ENCODE results near the gene MDM2.

The MDM2 gene

DNA sequence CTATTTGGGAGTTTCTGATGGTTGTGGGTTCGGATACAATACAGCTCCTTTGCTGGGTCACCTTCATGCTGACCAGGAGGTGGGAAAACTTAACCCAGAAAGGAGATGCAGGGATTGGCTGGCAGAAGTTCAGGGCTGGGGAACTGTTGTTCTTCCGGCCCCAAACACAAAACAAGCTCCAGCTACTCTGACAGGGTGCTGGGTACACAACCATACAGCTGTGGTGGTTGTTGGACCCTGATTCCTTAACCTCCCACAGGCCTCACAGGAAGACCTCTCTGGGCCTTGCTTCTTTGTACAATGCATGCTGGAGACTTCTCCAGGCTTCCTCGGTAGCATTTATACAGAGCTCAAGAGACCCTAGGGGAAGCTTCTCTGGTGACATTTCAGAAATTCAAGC, 77.4 kb downstream of the MDM2 start:
- peaks cover 6% of the 10 kb centered on the region for H3K4me1 Mint-ChIP-seq
- DNase-seq (ENCODE audit: low spot score in 2 of 2) (no peak), ATAC-seq (ENCODE audit: low read depth) (no peak)
- H3K27ac Mint-ChIP-seq = no peak overlapping the region
- H3K36me3 Mint-ChIP-seq = peaks cover 2% of the 10 kb centered on the region
- no peak overlapping the region for H3K4me3 Mint-ChIP-seq
- peaks cover 2% of the 10 kb centered on the region for H3K27me3 Mint-ChIP-seq
- no peaks in the 10 kb centered on the region for H3K9me3 Mint-ChIP-seq

DNA sequence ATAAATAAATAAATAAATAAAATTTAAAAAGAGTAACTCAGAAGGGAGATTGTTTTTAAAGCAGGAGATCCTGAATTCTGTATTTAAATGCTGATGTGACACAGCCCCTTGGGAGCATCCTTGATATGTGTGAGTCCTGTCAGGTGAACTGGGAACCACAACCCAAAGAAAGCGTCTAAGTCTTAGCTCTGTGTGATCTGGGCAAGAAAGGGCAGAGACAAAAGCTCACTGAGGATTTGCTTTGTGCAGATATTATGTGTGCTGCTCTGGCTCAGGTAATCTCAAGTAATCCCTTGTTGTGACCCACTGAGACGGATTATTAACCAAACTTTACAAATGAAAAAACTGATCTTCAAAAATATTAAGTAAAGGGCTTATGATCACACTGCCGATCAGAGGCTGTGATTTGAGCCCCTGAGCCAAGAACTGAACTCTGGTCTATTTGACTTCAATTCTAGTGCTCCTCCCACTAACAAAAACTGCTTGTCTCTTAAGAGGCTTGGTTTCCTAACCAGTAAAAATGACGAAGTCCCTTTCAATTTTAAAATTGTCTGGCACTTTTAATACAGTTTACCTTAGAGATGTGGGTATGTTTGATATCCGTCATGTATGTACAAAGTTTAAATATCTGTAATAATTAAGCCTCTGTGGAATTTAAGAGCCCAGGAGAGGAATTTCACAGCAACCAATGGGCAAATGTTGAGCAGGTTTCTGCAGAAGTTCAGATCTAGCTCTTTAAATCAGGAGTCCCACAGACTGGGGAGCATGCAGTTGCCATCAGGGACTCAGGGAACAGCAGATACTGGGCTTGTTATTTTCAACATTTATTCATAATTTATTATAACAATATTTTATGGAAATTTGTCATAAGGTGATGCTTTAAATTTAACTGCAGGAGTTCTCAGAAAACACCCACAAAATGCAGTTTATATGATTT, 78.9 kb downstream of the MDM2 start:
- Mint-ChIP-seq H3K4me1 (peaks cover 9% of the 10 kb centered on the region), H3K27me3 (peaks cover 2% of the 10 kb centered on the region), H3K4me3 (no peak overlapping the region), H3K9me3 (no peaks in the 10 kb centered on the region), H3K27ac (no peak overlapping the region), H3K36me3 (peaks cover 2% of the 10 kb centered on the region)
- DNase-seq (ENCODE audit: low spot score in 2 of 2) = no peak
- no peak for ATAC-seq (ENCODE audit: low read depth)

DNA sequence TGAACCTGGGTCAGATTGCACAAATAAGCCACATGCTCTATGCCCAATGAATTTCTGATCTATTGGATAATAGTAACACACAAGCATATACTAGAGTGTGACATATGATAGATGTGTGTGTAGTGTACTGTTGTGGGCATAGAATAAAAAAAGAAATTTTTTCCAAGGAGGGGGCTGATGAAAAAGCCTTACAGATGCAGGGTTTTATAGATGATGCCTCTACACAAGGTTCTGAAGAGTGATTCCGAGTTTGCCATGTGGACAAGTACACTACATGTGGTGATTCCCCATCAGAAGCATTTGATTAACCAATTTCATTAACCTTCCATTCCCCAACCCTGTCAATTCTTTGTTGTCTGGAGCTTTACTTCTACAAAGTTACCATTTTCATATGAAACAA, 79.7 kb downstream of the MDM2 start:
- Mint-ChIP-seq H3K4me3 (no peak overlapping the region), H3K4me1 (peaks cover 9% of the 10 kb centered on the region)

GRCh38 chr12:68888243-68888642, 80.3 kb downstream of the MDM2 start:
- Mint-ChIP-seq H3K36me3 (no peaks in the 10 kb centered on the region), H3K4me3 (no peak overlapping the region), H3K27ac (peak overlapping the region; percentile 26), H3K9me3 (no peaks in the 10 kb centered on the region), H3K27me3 (no peaks in the 10 kb centered on the region), H3K4me1 (peaks cover 11% of the 10 kb centered on the region)
- ATAC-seq (ENCODE audit: low read depth) (no peak), DNase-seq (ENCODE audit: low spot score in 2 of 2) (no peak)

More for the DNA sequence above, 79.7 kb downstream of the MDM2 start:
- Mint-ChIP-seq H3K9me3 (no peaks in the 10 kb centered on the region), H3K27ac (no peak overlapping the region), H3K36me3 (no peaks in the 10 kb centered on the region), H3K27me3 (no peaks in the 10 kb centered on the region)
- DNase-seq (ENCODE audit: low spot score in 2 of 2) (no peak), ATAC-seq (ENCODE audit: low read depth) (no peak)

DNA sequence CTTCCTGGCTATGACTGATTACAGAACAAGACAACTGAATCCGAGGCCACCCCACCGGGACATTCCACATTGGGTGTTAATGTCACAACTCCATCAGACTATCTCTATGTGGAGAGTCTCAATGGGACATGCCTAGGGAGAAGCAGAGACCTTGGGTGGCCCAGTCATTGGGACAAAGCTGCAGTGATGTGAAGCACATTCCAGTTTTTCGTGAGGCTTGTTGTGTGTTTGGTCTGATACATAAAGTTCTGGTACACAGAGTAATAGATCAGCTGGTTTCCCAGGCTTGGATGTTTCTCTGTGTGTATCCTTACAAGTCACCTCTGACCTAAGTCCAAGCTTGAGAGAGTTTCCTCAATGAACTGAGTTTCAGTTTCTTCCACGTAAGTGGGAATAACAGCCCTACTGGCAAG, 82.7 kb downstream of the MDM2 start:
- ATAC-seq (ENCODE audit: low read depth) (no peak), DNase-seq (ENCODE audit: low spot score in 2 of 2) (no peak)
- H3K4me1 Mint-ChIP-seq = peaks cover 15% of the 10 kb centered on the region
- no peaks in the 10 kb centered on the region for H3K27me3 Mint-ChIP-seq
- H3K9me3 Mint-ChIP-seq = no peaks in the 10 kb centered on the region
- H3K36me3 Mint-ChIP-seq = no peaks in the 10 kb centered on the region
- peak overlapping the region; percentile 3 for H3K27ac Mint-ChIP-seq
- no peak overlapping the region for H3K4me3 Mint-ChIP-seq

DNA sequence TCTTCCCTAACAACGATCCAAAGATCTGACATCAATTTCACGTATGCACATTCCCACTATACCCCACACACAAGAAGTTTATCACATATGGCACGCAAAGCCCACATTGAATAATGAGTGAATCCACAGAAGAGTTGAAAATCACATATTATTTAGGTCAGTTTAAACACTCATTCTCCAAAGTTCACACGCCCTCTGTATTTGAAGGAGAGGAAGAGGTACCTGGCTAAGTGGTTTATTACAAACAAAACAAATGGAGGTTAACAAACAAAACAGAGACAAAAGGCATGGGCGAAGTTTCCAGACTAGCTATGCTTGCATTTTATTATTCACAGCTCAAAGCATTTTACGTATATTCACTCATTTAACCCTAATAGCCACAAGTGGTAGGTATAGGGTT, 83.2 kb downstream of the MDM2 start:
- peak overlapping the region; percentile 3 for H3K27ac Mint-ChIP-seq
- ATAC-seq (ENCODE audit: low read depth) (no peak), DNase-seq (ENCODE audit: low spot score in 2 of 2) (no peak)
- no peaks in the 10 kb centered on the region for H3K27me3 Mint-ChIP-seq
- no peaks in the 10 kb centered on the region for H3K9me3 Mint-ChIP-seq
- peaks cover 19% of the 10 kb centered on the region for H3K4me1 Mint-ChIP-seq
- H3K36me3 Mint-ChIP-seq = no peaks in the 10 kb centered on the region
- H3K4me3 Mint-ChIP-seq = no peak overlapping the region

GRCh38 chr12:68893201-68893600, 85.2 kb downstream of the MDM2 start:
- peaks cover 29% of the 10 kb centered on the region for H3K4me1 Mint-ChIP-seq
- DNase-seq (ENCODE audit: low spot score in 2 of 2) (no peak), ATAC-seq (ENCODE audit: low read depth) (no peak)
- H3K27ac Mint-ChIP-seq = no peak overlapping the region
- no peaks in the 10 kb centered on the region for H3K36me3 Mint-ChIP-seq
- H3K27me3 Mint-ChIP-seq = no peaks in the 10 kb centered on the region
- H3K9me3 Mint-ChIP-seq = no peaks in the 10 kb centered on the region
- no peak overlapping the region for H3K4me3 Mint-ChIP-seq

DNA sequence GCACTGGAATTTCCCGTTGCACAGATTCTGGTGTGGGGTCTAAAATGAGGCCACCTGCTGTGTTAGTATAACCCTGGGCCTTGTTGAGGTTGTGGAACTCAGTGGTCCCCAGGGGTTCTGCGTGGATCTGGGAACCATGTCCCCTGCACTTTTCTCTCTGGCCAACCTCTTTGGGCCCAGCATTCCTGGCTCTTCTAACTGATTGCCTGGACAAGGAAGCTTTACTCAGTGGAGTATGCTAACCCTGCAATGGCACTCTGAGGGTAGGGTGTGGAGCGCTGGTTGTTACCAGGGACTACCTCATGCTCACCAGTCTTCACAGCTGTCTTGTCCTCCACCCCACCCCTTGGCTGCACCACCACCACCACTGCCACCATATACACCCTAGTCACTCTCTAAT, 85.8 kb downstream of the MDM2 start:
- Mint-ChIP-seq H3K36me3 (no peaks in the 10 kb centered on the region), H3K9me3 (no peaks in the 10 kb centered on the region), H3K4me1 (peaks cover 29% of the 10 kb centered on the region), H3K4me3 (no peak overlapping the region), H3K27ac (no peak overlapping the region), H3K27me3 (no peaks in the 10 kb centered on the region)
- ATAC-seq (ENCODE audit: low read depth) = no peak
- no peak for DNase-seq (ENCODE audit: low spot score in 2 of 2)

DNA sequence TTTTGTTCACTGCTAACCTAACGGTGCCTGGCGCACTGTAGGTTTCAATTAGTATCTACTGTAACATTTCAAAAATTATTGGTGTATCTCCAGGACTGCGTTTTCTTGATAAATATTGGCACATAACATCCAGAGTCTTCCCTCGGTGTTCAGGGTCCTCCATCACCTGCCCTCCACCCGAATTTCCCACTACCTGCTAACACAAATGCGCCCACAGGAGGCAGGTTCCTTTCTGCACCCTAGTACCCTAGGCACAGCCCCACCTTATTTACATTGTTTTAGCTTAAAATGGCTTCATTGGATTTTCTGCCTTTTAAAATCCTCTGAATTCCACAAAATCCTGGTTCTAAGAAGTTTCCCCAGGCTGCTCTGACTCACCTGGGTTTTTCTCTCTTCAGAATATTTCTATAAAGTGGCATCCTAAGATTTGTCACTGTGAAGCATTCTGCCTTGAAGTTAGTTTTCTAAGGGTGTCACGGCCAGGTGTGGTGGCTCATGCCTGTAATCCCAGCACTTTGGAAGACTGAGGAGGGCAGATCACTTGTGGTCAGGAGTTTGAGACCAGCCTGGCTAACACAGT, 86.4 kb downstream of the MDM2 start:
- ATAC-seq (ENCODE audit: low read depth) (no peak), DNase-seq (ENCODE audit: low spot score in 2 of 2) (no peak)
- H3K9me3 Mint-ChIP-seq = no peaks in the 10 kb centered on the region
- no peaks in the 10 kb centered on the region for H3K27me3 Mint-ChIP-seq
- H3K27ac Mint-ChIP-seq = no peak overlapping the region
- H3K4me3 Mint-ChIP-seq = no peak overlapping the region
- H3K36me3 Mint-ChIP-seq = no peaks in the 10 kb centered on the region
- H3K4me1 Mint-ChIP-seq = peaks cover 28% of the 10 kb centered on the region

DNA sequence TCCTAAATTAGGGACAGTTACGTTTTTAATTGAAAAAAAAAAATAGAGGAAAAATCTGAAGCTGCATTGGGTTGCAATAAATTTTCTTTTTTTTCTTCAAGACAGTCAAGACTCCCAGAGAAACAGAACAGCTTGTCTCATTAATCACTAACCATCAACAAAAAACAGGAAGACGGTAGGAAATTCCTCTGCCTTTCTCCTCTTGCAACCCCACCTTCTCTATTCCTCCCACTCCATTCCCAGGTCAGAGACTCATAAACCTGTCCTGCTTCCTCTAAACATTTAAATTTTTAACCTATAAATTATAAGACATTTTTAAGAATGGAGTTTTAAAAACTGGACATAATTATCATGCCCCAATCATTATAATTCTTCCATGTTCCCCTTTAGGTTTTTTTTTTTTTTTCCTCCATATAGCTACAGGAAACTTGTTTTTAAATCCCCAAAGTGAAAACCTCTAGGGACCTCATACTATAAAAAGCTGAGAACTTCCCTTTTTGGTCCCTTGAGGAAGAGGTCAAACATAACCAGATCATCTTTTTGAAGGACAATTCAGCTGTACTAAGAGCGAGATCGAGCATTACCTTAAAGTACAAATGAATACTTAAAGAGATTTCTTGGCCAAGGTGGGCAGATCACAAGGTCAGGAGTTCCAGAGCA, 89.0 kb downstream of the MDM2 start:
- no peaks in the 10 kb centered on the region for H3K27me3 Mint-ChIP-seq
- ATAC-seq (ENCODE audit: low read depth) (peak; percentile 79), DNase-seq (ENCODE audit: low spot score in 2 of 2) (no peak)
- H3K4me1 Mint-ChIP-seq = peaks cover 31% of the 10 kb centered on the region
- peak overlapping the region; percentile 71 for H3K4me3 Mint-ChIP-seq
- H3K27ac Mint-ChIP-seq = peak overlapping the region; percentile 70
- no peaks in the 10 kb centered on the region for H3K36me3 Mint-ChIP-seq
- H3K9me3 Mint-ChIP-seq = no peaks in the 10 kb centered on the region

DNA sequence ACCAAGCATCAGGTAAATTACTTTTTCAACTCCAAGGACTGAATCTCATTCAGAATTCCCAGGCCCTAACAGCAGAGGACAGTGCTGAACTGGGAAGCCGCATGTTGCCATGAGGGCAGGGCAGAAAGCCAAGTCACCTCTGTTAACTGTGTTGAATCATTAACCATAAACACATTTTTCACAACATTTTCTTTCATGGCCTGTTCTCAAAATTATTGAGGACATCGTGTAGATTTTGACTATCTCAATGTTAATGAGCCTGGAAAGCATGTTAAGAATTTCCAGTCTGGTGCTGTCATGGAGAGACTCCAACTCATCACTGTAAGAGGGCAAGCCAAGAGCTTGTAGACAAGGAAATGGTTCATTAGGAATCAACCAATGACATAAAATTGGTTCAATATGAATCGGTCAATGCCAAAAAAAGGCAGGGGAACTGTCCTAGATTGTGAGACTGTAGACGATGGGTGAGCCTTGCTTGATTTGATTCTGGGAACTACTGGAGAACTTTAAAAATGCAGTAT, 91.3 kb downstream of the MDM2 start:
- H3K27ac Mint-ChIP-seq = no peak overlapping the region
- H3K4me1 Mint-ChIP-seq = peaks cover 39% of the 10 kb centered on the region
- no peaks in the 10 kb centered on the region for H3K36me3 Mint-ChIP-seq
- no peak overlapping the region for H3K4me3 Mint-ChIP-seq
- no peak for DNase-seq (ENCODE audit: low spot score in 2 of 2)
- no peaks in the 10 kb centered on the region for H3K9me3 Mint-ChIP-seq
- H3K27me3 Mint-ChIP-seq = no peaks in the 10 kb centered on the region
- no peak for ATAC-seq (ENCODE audit: low read depth)

GRCh38 chr12:68900241-68900640, 92.3 kb downstream of the MDM2 start:
- DNase-seq (ENCODE audit: low spot score in 2 of 2) = no peak
- Mint-ChIP-seq H3K9me3 (no peaks in the 10 kb centered on the region), H3K27me3 (no peaks in the 10 kb centered on the region), H3K4me3 (no peak overlapping the region), H3K27ac (peak overlapping the region; percentile 16), H3K4me1 (peaks cover 48% of the 10 kb centered on the region), H3K36me3 (no peaks in the 10 kb centered on the region)
- no peak for ATAC-seq (ENCODE audit: low read depth)
